ENCODE data around the gene KRT2.
A peak's percentile ranks its signal among the peaks of the same experiment; 100 is the strongest.

The KRT2 gene

DNA sequence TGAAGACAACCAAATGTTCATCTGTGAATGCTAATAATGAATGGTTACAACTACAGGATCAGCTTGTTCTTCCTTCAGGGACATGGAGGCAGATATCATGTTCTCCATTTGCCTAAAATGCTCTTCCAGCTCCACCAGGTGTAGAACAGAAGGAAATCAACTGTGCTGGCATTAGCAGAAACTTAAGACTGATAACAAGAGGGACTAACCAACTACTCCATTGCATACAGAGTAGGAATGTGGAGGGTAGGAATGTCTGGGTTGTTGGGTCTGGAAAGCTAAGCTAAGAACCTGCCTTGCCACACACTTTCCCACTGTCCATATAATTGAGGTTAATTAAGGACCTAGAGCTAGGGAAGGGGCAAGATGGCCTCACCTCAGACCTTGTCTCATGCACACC, 11.4 kb upstream of the KRT2 start:
- DNase-seq (ENCODE audit: low spot score): no peak

DNA sequence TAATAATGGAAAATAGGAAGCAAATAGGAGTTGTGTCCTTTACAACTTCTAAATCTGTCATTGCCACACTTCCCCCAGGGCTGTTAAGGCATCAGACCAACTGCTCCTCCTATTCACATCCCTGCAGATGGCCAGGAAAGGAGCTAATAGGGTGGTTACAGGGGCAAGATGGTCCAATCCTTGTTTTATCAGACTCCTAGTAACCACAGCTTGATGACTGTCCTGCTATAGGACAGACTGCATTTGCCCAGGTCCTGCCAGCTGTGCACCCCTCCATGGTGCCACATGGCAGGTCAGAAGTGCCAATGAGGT, 10.9 kb upstream of the KRT2 start:
- no peak for DNase-seq (ENCODE audit: low spot score)

DNA sequence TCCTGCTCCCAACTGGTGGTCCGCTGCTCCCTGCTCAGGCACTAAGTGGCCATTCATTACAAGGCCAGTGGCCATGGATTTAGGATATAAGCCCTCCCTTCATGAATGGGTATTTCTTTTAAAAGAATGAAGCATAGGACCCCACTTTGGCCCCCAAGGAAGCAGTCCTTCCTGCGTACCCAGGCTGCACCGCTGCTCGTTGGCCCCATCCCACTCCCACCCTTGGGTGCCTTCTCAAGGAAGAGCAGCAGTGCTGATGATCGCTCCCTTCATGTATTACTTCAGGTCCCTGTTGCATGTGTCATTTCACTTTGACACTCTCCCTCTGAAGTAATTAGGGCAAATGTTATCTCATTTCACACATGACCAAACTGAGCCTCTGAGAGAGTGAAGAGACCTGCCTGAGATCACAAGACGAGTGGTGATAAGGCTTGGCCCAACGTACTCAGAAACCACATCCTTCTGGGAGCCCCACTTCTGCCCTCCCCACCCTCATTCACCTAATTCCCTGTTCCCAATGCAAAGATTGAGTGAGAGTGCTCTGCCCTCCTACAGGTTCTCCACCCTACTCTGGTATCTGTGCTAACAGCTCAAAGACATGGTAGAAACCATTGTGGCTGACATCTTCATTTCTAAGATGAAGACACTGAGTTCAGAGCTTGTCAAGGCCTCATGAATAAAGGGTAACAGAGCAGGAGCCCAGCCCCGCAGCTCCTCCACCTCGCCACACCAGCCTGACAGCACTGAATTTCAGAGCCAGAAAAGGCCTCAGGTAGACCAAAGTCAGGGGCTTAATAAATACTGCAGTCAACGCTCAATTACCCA, 10.3 kb upstream of the KRT2 start:
- no peak for DNase-seq (ENCODE audit: low spot score)

DNA sequence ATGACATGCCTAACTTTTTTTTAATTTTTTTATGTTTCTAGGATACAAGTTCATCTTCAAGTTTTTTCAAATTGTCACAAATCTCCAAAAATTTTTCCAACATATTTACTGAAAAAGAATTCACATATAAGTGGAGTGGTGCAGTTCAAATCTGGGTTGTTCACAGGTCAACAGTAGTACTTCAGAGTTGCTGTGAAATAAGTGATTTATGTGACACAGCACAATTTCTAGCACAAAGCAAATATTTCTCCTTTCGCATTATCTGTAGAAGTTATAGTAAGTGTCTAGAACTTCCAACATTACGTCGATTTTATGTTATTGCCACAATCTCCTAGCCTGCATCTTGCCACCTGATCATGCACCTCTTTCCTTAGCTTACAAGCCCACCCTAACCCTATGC, 9.7 kb upstream of the KRT2 start:
- no peak for DNase-seq (ENCODE audit: low spot score)

DNA sequence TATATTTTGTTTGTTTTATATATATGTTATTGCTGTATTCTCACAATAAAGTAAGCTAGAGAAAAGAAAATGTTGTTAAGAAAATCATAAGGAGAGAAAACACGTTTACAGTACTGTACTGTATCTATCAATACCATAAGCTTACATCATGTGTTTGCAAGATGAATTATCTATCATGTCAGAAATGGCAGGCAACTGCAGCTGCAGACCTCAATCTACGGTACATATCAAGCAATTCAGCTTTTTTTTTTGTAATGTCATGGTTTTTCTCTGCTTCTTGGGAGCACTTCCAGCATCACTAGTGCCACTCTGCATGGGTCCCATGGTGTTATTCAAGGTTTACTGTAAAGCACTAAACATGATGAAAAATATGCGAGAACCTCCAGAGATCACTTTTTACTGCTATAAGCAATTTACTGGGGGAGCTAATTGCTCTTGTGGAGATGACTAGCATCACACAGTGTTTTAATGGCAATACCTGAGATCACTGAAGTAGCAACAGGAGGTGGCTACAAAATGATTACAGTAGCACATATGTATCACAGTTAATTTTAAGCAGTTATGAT, 9.0 kb upstream of the KRT2 start:
- no peak for DNase-seq (ENCODE audit: low spot score)

DNA sequence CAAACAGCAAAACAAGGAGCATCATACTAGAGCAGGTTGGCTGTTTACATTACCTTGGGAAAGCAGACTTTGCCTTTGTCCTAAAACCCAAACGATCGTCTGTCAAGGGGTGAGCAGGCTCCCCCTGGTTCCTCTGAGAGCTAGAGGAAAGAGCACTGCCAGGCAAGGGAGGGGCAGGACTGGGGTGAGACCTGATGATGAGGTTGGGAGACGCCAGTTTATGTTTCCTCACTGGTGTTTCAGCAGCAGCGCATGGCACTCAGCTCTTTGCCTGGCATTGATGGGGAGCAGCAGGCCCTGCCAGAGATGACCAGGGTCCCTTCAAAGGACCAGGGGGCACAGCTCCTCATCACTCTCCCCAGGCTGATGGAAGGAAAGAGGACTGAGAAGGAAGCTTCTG, 7.9 kb upstream of the KRT2 start:
- DNase-seq (ENCODE audit: low spot score): no peak

DNA sequence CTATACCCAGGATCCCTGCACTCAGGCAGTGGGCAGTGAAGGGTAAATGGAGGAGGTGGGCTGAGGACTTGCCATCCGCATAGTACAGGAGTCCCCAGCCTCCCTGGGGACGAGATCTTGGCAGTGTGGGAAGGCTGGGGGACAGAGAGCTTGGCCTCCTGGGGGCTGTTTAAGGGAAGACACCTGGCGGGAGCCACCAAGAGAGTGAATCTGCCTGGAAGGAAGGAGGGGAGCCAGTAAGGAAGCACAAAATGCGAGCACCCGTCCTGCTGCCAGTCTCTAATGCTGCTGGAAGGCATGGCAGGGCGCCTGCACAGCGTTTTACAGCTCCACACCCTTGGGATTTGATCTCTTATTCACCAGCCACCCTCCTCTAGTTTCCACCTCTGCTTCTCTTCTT, 7.4 kb upstream of the KRT2 start:
- no peak for DNase-seq (ENCODE audit: low spot score)

DNA sequence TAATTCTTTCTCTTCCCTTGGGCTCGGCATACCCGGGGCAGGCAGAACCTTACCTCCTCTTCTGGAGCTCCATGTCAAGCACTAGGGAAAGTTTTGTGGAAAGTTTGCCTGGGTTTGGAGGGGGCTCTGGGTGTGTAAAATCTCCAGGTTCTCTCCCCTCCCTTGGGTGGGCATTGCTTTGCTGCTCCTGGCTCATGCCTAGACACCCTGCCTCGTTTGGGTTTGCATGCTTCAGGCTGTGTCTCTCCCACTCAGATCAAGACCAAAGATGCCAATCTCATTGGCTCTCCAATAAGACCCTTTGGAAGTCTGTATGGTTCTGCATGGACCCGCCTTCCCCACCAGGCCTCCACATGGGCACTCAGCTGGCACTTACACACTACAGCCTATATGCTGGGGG, 6.2 kb upstream of the KRT2 start:
- DNase-seq (ENCODE audit: low spot score): no peak

DNA sequence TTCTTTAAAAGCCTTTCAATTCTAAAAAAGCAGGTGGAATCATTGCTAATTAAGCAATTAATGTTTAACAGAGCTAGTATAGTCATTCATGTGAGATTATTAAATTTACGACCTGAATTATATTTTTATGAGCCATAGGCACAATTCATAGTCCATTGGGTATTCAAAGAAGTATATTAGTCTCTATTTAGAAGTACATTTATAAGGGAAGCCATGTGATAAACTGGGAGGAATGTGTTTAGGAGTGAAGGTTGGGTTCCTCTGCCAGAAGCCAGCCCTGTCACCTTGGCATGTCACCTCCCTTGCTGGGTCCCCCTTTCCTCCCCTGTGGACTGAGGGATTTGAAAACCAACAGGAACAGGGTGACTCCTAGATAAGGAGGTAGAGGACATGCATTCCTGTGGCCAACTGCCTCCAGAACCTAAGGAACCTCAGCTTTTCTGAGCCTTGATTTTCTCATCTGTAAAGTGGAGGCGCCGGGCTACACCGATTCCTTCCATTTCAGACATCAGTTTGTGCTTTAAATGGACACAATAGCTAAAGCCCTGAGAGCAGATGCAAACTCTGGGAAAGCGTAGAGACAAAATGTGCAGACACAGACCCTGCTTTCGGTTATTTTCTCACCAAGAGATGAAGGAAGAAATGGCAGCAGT, 5.4 kb upstream of the KRT2 start:
- no peak for DNase-seq (ENCODE audit: low spot score)

DNA sequence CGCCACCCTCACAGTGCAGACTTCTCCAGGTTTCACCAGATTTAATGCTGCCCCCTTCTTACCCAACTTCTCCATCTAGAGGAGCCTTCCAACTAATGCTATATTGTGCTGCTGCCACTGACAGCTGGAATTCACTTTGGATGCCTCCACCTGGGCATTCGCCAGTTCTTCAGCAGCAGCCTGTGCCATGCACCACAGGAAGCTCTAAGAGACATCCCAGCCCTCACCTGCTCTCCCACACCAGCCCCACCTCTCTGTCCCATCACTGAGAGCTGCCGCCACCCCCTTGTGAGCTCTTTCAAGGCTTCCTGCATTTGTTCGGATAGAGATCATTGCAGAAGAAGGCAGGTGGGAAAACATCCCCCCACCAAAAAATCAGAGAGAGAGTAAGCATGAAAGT, 4.6 kb upstream of the KRT2 start:
- DNase-seq (ENCODE audit: low spot score): no peak

DNA sequence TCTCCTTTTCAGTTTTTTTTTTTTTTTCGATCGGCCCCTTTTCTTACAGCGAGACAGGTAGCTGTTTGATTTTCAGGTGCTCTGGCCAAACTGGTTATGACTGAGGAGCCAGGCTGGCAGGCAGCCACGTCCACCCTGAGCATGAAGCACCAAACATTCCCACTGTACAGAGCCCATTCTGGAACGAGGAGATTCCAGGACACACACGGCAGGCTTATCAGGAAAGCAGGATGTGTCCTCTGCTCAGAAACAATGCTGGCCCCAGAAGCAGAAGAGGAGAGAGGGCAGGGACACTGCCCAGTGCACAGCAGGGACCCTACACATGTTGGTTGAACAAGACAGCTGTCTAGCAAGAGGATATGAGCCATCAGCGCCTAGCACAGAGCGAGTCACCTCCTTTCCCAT, 3.7 kb upstream of the KRT2 start:
- peak; percentile 45 for DNase-seq (ENCODE audit: low spot score)

DNA sequence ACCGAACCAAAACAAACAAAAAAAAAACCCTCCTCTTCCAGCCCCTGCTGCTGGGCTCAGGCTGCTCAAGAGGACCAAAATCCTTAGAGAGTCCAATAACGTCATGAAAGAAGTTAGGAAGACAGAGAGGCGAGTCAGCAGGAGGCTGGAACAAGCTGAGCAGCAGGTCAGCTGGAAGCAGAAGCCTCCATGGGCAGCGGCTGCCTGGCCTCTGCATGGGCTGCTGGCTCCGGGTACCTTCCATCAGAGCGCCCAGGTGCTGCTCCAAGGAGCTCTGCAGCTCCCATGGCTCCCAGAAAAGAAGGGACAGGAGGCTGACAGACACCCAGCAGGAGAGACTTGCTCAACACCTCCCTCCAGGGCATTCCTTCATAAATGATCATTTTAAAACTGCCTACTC, 3.2 kb upstream of the KRT2 start:
- peak; percentile 22 for DNase-seq (ENCODE audit: low spot score)

DNA sequence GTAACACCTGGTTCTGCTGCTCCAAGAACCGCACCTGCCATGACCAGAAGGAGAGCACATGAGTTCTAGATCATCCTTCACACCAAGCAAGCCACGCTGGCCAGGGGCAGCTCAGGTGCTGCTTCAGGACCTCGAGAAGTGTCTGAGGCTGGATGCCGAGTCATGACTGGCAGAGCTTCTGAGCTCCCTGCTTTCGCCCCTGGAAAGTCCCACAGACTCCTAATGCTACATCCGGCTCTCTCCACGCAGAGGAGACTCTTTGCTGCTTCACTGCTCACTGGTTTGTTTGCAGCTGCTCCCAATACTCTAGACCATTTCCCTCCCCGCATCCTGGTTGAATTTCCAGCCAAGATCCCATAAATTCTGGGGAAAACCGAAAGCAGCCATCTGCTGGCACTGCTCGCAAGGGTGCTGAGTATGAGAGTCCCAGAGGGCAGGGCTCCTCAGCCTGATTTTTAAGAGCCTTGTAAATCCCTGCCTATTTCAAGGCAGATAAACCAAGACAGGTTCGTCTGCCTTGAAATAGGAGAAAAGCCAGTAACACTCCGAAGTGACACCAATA, 1.4 kb downstream of the KRT2 start:
- no peak for DNase-seq (ENCODE audit: low spot score)

DNA sequence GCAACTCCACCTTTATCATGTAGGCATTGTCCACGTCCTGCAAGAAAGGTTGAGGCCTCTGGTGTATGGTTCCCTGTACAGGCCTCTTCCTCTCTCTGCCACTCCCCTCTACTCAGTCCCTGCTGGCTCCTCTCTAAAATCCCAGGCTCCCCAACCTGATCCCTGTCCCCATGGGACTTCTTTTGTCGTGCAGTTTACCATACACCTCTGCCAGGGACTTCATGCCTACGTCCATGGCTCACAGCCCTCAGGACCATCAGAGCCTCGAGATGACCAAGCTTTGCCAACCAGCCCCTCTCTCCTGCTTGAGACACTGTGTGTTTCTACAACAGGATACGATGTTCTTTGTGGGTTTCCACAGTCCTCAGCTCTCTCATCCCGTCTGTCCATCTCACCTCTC, 2.9 kb downstream of the KRT2 start:
- DNase-seq (ENCODE audit: low spot score): no peak

DNA sequence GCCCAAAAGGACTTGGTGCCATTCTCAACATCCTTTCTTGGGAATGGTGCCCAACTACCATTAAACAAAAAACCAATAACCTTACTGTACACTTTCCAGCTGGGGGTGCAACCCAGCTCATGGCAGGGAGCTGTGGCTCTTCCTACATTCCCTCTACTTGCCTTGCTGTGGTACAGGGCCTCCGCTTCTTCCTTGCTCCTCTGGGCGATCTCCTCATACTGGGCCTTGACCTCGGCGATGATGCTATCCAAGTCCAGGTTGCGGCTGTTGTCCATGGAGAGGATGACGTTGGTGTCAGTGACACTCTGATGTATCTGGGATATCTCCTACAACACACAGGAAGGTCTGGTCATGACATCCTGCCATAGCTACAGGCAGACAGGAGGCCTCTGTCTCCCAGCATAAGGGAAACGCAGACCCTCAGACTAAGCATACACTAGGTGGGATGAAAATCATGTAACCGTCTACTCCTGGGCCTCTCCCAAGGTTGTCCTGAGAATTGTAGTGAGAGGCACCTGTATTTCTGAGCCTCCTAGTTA, 3.9 kb downstream of the KRT2 start:
- DNase-seq (ENCODE audit: low spot score): no peak

DNA sequence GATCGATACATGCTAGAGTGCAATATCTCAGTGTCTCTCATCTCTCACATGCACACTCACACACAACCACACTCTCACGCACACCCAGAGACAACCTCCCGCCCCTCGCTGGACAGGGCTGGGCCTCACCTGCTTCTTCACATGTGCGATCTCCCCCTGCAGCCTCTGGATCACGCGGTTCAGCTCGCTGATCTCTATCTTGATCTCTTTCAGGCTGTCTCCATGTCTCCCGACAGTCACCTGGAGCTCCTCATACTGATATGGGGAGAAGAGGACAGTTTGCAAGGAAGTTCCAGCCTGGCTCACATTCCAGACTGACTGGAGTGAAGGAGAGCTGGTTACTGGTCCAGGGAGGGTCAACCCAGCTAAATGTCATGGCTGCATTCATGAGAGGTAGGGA, 4.4 kb downstream of the KRT2 start:
- DNase-seq (ENCODE audit: low spot score): no peak

DNA sequence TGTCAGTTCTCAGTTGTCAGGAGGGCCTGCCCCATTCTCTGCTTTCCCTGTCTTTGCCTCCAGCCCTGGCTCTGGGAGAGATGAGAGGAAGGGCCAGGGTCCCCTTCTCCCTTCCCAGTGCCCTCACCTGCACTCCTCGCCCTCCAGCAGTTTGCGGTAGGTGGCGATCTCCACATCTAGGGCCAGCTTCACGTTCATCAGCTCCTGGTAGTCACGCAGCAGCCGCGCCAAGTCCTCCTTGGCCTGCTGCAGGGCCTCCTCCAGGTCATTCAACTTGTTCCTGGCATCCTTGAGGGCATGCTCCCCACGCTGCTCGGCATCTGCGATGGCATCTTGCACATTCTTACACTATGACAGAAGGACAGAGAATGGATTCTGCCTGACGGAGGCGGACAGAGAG, 5.4 kb downstream of the KRT2 start:
- no peak for DNase-seq (ENCODE audit: low spot score)

DNA sequence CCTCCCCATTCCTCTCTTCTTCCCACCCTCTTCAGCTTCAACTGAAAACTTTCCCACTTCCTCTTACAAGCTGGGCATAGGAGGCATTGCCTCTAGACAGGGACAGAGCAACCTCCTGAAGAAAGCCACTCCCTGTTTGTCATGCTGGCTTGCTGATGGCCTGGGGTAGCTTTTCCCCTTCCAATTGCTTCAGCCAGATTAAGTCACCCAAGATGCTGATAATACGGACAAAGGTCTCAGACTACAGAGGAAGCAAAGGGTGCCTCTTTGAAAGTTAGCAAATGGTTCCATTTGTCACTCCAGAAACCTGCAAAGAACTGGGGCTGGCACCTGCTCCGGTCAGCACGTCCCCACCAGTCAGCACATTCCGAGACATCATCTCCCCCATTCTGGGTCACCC, 6.0 kb downstream of the KRT2 start:
- DNase-seq (ENCODE audit: low spot score): no peak

DNA sequence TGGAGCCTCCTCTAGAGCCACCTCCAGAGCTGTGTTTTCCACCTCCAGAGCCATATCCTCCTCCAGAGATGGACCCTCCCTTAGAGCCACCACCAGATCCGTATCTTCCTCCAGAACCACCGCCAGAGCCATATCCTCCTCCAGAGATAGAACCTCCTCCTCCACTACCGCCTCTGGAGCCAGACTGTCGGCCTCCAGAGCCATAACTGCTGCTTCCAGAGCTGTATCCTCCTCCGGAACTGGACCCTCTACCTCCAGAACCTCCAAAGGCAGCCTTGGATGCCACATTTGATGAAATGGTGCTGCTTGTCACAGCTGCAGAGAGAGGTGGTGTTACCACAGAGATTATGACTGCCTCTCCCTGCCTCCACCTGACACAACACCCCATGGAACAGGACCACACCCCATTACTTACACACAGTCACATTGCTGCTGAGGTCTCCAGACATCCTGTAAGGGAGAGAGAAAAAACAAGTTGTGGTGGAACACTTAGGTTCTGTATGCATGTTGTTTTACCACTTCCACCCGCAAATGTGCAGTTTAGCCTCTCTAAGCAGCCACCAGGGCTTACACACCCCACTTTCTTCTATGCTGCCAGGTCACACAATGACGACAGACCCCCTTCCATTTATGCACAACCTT, 6.8 kb downstream of the KRT2 start:
- no peak for DNase-seq (ENCODE audit: low spot score)

DNA sequence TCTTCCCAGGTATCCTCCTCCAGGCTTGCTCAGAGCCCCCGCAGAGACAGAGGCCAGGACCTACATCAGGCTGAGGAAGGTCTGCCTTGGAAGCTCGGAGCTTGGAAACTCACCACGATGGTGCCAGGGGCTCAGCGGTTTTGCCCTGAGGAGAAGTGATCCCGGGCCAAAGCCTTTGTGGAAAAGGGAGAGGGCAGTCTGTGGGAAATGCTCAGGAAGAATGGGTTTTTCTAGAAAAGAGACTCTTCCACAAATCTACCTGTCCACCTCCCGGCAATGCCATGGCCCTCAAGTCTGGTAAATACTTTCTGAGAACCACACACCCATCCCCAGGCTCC, 8.0 kb downstream of the KRT2 start:
- no peak for DNase-seq (ENCODE audit: low spot score)

DNA sequence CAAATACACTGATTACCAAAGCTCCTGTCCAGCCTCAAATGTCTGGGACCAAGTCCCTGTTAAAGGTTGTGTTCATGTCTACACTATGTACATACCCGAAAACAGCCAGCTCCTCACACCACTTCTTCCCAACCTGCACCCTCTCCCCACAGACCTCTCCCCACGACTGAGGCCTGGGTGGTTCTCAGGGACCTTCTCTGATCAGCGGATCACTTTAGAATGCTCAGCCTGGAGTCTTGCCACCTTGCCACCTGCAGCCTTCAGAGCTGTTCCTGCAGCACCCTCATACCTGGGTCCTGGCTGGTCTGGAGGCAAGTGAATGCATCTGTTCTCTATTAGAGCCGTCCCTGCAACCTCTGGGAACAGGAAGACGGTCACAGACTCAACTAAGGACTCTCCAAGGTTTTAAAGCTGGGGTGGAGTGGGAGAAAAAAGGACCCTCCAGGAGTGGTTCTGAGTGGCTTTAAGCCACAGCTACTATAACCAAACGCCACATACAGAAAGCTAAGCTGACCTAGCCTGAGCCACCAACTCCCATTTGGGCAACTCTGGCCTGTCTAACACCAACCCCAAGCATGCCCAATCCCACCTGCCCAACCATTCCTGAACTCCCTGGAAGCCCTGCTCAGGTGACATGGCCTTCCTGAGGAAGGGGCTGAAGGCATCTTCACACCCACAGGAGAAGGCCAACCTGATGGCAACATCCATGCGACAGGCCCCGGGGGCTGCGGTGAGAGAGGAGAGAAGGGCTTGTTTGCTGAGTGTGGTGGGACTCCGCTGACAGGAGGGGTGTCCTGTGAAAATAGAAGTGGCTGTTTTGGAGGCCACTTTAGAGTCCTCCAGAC, 8.6 kb downstream of the KRT2 start:
- DNase-seq (ENCODE audit: low spot score): no peak

DNA sequence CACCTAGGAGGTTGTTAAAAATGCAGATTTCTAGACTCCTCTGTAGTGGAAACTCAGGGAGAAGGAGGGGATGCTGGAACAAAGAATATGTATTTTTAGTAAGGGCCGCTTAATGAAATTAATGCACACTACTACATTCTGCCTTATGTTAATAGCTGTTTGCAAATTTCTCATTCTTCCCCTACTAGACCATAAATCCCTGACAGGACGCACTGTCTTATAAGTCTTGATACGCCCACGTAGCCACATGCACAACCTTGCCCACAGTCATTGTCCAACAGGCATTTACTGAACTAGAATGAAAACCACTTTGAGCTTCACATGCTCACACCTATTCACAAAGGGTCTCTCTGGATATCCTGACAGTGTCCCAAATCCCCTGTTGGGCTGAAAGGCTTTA, 10.5 kb downstream of the KRT2 start:
- DNase-seq (ENCODE audit: low spot score): no peak
